ENCODE results near the gene COL26A1. TPM values are rescaled to one million over a fixed set of nuclear protein-coding genes. Genes with fewer than 3 reads are reported as not detected.
"Not testable (repeated sequence)": the region's sequence is repeated elsewhere in the genome, so short reads cannot be mapped to it uniquely, and the experiment has no call there.

COL26A1 gene
- polyA plus RNA-seq, 1 experiment = 0.48 TPM

DNA sequence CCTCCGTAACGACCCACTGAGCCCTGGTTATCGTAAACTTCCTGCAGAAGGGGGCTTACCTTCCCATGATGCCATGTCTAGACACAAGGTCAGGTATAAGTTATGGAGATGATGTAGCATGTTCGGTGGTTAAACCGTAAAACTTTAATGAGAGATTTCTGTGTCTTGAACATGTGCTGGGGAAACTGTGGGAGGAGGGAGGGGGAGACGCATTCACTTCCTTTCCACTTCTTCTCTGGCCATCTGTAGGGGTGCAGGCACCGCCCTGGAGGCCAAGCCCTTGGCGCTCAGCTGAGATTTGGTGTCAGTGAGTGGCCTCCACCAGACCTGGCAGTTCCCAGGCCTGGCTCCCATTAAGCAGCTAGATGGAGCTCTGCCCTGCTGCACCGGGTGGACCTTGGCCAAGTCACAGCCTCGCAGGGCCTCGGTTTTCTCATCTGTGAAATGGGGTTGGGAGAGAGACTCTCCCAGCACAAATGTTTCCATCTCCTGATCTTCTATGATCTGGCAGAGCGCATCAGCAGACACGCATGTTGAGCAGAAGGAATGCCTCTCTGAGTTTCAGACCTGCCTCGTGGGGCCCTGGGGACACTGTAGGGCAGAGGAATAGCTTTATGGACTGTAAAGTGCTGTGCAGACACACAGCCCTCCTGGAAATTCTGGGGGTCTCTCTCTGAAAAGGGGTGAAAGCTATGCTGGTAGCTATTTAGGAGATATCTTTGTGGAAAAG, 106.0 kb downstream of the COL26A1 start:
- no peaks in the 10 kb centered on the region for H3K36me3 ChIP-seq (ENCODE audit: control insufficient read depth, insufficient read depth, low read length)
- no peak for TF ChIP-seq CTCF (IDR thresholded peaks at IDR 0.05; ENCODE audit: insufficient read depth, low read depth, low read length)
- no peak for DNase-seq (ENCODE audit: low read depth)
- POLR2A ChIA-PET = no interaction called here
- H3K27me3 ChIP-seq (ENCODE audit: control insufficient read depth, insufficient read depth, low read length) = peaks cover 5% of the 10 kb centered on the region
- H3K4me3 ChIP-seq (ENCODE audit: low read depth, low read length) = no peak overlapping the region
- CTCF ChIA-PET = no interaction called here

DNA sequence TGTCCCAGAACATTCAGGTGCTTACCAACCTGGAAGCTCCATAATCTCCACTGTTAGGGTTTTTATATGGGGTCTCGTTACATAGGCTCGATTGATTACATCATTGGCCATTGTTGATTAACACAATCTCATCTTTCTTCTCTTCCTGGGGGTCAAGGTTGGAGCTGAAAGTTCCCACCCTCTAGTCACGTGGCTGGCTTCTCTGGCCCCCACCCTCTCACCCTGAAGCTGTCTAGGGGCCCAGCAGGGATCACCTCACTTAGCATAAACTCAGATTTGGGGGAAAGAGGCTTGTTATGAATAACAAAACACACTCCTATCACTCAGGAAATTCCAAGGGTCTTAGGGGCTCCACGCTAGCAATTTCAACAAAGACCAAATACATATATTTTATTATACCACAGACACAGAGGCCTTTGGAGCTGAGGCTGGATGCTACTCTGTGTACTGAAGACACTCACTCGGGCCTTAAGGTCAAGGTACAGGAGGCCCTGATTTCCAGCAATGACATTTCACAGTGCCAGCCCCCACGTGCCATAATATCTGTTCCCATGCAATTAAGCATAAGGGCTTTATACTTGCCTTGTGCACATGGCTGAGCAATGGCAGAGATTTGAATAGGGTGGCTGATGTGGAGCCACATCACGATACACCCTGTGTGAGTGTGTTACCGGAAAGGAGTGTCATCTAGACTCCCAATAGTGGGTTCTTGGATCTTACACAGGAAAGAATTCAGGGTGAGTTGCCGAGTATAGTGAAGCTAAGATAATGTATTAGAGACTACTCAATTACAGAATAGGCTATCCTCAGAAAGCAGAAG, 108.2 kb downstream of the COL26A1 start:
- POLR2A ChIA-PET = no interaction called here
- DNase-seq (ENCODE audit: low read depth) = no peak
- CTCF ChIA-PET = no interaction called here

GRCh38 chr7:101474178-101474577, 111.5 kb downstream of the COL26A1 start:
- no peak for DNase-seq (ENCODE audit: low read depth)
- H3K27me3 ChIP-seq (ENCODE audit: control insufficient read depth, insufficient read depth, low read length) = peaks cover 5% of the 10 kb centered on the region
- CTCF ChIA-PET = interaction anchor here (0.6 to 1.2 kb wide), 4 partner anchors 15 to 105 kb away, joined by 3 read pairs; no protein-coding TSS in a partner anchor
- H3K36me3 ChIP-seq (ENCODE audit: control insufficient read depth, insufficient read depth, low read length) = no peaks in the 10 kb centered on the region
- POLR2A ChIA-PET = no interaction called here
- H3K4me3 ChIP-seq (ENCODE audit: low read depth, low read length) = no peak overlapping the region
- no peak for TF ChIP-seq CTCF (IDR thresholded peaks at IDR 0.05; ENCODE audit: insufficient read depth, low read depth, low read length)

More for the DNA sequence above, 108.2 kb downstream of the COL26A1 start:
- TF ChIP-seq CTCF (IDR thresholded peaks at IDR 0.05; ENCODE audit: insufficient read depth, low read depth, low read length) = no peak
- Histone ChIP-seq H3K36me3 (ENCODE audit: control insufficient read depth, insufficient read depth, low read length) (no peaks in the 10 kb centered on the region), H3K27me3 (ENCODE audit: control insufficient read depth, insufficient read depth, low read length) (peaks cover 5% of the 10 kb centered on the region), H3K4me3 (ENCODE audit: low read depth, low read length) (no peak overlapping the region)

DNA sequence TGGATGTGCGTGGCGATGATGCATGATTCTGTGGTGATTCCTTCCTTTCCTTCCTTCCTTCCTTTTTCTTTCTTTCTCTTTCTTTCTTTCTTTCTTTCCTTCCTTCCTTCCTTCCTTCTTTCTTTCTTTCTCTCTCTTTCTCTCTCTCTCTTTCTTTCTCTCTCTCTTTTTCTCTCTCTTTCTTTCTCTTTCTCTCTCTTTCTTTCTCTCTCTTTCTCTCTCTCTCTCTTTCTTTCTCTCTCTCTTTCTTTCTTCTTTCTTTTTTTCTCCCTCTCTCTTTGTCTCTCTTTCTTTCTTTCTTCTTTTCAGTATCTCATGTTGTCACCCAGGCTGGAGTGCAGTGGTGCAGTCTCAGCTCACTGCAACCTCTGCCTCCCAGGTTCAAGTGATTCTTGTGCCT, 113.0 kb downstream of the COL26A1 start:
- POLR2A ChIA-PET; H3K36me3 ChIP-seq (ENCODE audit: control insufficient read depth, insufficient read depth, low read length); H3K27me3 ChIP-seq (ENCODE audit: control insufficient read depth, insufficient read depth, low read length); H3K4me3 ChIP-seq (ENCODE audit: low read depth, low read length); DNase-seq (ENCODE audit: low read depth): not testable (repeated sequence)
- CTCF ChIA-PET = interaction anchor here (0.6 kb wide), 1 partner anchor 12 kb away, joined by 3 read pairs; no protein-coding TSS in a partner anchor

- Histone ChIP-seq H3K36me3 (ENCODE audit: control insufficient read depth, insufficient read depth, low read length) (no peaks in the 10 kb centered on the region), H3K27me3 (ENCODE audit: control insufficient read depth, insufficient read depth, low read length) (no peaks in the 10 kb centered on the region), H3K4me3 (ENCODE audit: low read depth, low read length) (no peak overlapping the region)
- CTCF ChIA-PET = interaction anchor here (0.8 to 1.2 kb wide), 2 partner anchors 68 to 115 kb away, joined by 3 to 4 read pairs; no protein-coding TSS in a partner anchor
- no peak for DNase-seq (ENCODE audit: low read depth)
- POLR2A ChIA-PET = no interaction called here
- TF ChIP-seq CTCF (IDR thresholded peaks at IDR 0.05; ENCODE audit: insufficient read depth, low read depth, low read length) = no peak
Observed at GRCh38 chr7:101479217-101479616, 116.5 kb downstream of the COL26A1 start.

DNA sequence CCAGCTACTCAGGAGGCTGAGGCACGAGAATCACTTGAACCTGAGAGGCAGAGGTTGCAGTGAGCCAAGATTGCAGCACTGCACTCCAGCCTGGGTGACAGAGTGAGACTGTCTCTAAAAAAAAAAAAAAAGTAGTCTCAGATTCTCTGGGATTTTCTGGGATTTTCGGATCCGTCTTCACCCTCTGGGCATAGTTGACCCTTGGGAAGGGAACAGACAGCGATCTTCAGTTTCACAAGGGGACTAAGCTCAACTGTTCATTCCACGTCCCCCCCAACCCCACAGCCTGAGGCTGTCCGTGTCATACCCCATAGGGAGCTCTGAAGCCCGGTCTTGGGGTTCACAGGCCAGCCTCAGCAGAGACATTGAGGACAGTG, 123.4 kb downstream of the COL26A1 start:
- CTCF ChIA-PET = interaction anchor here (0.6 kb wide), 1 partner anchor 30 kb away, joined by 3 read pairs; no protein-coding TSS in a partner anchor
- not testable (repeated sequence) for H3K27me3 ChIP-seq (ENCODE audit: control insufficient read depth, insufficient read depth, low read length); DNase-seq (ENCODE audit: low read depth); H3K4me3 ChIP-seq (ENCODE audit: low read depth, low read length); H3K36me3 ChIP-seq (ENCODE audit: control insufficient read depth, insufficient read depth, low read length)
- POLR2A ChIA-PET = interaction anchor here (0.6 kb wide), 1 partner anchor 185 kb away, joined by 9 read pairs; no protein-coding TSS in a partner anchor

All from BJ (cell line).